HG03066 (cell line): ENCODE data around the gene MEIG1.
"Not testable (repeated sequence)": the region's sequence is repeated elsewhere in the genome, so short reads cannot be mapped to it uniquely, and the experiment has no call there.

Experiments
- ATAC-seq: cut with Tn5 transposase; IDR thresholded peaks from one replicate; pipeline ENCODE4 v1.9.1; 2021; ENCODE audit warnings: low read depth; ENCODE audit not compliant: unreplicated experiment

Gene MEIG1

DNA sequence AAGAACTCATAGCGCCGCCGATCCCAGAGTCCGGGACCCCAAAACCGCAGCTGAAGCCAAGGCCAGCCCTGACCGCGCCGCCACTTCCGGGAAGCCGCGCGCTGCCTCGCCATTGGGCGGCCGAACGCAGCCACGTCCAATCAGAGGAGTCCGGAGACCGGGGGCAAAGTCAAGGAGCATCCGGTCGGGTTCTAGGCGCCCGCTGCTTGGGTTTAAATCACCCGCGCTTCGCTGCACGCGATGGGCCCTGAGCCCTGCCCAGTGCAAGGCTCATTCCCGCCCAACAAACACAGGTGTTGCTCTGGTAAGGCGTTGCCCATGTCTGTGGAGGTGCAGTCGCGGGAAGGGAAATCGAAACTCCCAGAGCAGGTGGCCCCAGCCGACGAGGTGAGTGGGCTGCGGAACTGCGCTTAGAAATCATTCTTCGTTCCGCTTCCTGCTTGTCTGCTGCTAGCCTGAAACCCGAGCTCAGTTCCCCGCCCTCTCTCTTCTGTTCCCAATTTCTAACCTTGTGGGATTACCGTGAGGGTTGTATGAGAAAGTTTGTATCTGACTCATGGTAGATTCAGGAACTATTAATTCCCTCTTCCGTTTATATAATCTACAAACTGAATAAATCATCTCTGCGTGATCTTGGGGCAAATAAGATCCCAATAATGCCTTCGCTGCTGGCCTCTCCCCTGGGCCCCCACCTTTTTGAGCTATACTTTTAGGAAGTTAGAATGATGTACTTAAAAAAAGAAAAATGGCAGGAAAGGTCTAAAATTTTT, 5.0 kb upstream of the MEIG1 start, which contains the start of gene DCLRE1C:
Gene DCLRE1C, minus strand, starts transcription at position 96 of the 770 bp plus-strand sequence. Its CDS starts 86 bp downstream, at position 10.
- ATAC-seq = peak; percentile 63

DNA sequence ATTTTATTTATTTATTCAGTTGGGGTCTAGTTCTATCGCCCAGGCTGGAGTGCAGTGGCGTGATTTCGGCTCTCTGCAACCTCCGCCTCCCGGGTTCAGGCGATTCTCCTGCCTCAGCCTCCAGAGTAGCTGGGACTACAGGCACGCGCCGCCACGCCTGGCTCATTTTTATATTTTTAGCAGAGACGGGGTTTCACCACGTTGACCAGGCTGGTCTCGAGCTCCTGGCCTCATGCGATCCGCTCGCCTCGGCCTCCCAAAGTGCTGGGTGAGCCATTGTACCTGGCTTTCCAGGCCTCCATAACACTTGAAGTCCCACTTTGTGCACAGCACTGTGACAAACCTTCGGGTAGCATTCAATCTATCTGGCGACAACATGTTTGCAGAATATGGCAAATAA, 4.3 kb upstream of the MEIG1 start:
- ATAC-seq = no peak

DNA sequence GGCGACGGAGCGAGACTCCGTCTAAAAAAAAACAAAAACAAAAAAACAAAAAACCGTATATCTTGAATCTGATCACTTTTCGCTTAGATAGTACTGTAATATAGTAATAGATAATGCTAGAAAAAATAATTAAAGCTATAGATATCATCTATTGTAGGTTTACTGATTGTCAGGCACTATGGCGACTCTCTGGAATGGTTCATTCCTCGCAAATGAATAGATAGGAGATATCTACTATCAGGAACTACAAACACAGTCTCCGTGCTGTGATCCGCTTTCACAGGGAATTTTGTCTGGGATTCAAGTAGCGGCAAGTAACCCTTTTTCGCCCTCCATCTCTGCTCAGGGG, 342 bp upstream of the MEIG1 start:
- ATAC-seq = no peak

DNA sequence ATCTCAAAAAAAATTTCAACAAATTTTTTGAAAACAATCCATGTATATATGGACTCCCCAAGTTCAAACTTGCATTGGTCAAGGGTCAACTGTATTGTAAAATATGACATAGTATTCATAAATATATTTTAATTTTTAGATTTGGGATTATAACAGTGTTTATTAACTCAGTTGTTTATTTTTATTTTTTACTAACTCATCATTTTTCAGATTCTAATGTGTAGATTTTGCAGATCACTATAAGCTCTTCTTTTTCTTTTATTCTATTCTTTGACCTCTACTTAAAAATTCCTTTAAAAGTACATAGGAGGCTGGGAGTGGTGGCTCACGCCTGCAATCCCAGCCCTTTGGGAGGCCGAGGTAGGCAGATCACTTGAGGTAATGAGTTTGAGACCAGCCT, 8.7 kb downstream of the MEIG1 start:
- ATAC-seq = no peak

DNA sequence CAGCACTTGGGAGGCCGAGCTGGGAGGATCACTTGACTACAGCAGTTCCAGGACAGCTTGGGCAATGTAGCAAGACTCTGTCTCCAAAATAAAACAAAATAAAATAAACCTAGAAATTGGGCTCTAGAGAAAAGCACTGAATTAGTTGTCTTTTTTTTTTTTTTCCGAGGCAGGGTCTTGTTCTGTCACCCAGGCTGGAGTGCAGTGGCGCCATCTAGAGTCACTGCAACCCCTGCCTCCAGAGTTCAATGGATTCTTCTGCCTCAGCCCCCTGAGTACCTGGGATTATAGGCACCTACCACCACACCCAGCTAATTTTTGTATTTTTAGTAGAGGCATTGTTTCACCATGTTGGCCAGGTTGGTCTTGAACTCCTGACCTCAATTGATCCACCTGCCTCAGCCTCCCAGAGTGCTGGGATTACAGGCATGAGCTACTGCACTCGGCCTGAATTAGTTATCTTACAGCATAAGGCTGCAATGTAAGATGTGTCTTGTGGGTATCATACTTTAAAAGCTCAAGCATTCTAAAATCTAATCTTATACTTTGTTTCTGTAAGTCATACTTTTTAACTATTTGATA, 12.8 kb downstream of the MEIG1 start:
- ATAC-seq = no peak

DNA sequence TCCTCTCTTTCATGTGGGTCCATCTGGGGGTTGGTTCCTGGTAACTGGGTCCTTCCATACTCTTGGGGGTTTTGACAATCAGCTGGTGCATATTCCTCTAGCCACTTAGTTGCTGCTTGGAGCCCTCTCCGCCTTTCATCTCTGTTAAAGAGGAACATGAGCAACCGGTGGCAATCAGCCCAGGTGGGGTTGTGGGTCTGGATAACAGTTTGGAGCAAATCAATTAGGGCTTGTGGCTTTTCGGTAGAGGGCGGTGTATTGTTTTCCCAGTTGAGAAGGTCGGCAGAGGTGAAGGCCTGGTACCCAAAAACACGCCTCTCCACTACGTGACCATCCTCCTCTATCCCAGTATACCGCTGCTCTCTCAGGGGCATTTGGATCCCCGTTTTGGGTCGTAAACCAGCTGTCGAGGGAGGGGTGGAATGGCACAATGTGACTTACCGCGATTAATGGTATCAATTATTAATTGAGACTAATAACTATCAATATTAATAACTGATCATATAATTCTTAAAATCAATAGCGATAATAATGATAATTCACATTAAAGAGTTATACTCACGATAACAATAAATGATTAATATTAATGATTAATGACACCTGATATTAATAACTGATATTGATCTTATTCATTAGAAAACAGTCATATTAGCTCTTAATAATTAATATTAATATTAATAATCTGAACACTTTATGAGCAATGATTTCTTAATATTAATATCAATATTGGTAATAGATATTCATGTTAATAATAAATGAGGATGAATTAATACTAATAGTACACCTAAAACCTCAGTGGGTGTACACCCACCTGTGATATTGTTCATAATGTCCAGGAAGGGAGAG, 15.2 kb downstream of the MEIG1 start:
- not testable (repeated sequence) for ATAC-seq

DNA sequence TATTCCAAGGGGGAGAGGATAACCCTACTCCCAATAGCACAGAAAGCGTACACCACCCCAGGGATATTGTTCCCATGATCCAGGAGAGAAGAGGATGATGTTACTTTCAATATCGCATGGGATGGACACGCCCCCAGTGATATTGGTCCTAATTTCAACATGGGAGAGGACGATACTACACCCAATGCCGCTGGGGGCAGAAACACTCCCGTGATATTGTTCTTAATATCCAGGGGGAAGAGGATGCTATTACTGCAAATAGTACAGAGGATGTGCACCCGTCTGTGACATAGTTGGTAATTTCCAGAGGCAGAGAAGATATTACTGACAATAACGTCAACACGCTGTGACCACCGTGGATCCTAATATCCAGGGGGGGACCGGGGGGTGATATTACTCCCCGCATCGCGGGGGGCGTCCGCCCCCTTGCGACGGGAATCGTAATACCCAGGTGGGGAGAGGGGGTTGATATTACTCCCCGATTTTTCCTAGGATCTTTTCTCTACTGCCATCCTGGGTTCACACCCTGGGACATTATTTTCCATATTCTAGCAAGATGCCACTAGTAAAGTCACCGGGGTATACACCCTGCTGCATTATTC, 16.6 kb downstream of the MEIG1 start:
- no peak for ATAC-seq

DNA sequence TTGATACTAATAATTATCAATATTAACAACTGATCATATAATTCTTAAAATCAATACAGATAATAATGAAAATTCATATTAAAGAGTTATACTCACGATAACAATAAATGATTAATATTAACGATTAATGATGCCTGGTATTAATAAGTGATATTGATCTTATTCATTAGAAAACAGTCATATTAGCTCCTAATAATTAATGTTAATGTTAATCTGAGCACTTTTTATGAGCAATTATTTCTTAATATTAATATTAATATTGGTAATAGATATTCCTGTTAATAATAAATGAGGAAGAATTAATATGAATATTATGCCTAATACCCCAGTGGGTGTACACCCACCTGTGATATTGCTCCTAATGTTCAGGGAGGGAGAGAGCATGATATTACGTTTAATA, 23.6 kb downstream of the MEIG1 start:
- ATAC-seq = no peak

DNA sequence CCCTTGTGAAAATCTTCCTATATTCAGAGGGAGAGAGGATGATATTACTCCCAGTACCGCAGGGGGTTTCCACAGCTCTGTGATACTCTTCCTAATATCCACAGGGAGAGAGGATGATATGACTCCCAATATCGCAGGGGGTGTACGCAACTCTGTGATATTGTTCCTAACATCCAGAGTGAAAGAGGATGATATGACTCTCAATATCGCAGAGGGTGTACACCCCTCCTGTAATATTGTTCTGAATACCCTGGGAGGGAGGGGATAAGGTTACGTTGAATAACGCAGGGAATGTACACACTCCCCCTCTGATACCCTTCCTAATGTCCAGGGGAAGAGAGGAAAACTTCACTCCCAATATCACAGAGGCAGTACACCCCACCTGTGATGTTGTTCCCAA, 30.4 kb downstream of the MEIG1 start:
- not testable (repeated sequence) for ATAC-seq

DNA sequence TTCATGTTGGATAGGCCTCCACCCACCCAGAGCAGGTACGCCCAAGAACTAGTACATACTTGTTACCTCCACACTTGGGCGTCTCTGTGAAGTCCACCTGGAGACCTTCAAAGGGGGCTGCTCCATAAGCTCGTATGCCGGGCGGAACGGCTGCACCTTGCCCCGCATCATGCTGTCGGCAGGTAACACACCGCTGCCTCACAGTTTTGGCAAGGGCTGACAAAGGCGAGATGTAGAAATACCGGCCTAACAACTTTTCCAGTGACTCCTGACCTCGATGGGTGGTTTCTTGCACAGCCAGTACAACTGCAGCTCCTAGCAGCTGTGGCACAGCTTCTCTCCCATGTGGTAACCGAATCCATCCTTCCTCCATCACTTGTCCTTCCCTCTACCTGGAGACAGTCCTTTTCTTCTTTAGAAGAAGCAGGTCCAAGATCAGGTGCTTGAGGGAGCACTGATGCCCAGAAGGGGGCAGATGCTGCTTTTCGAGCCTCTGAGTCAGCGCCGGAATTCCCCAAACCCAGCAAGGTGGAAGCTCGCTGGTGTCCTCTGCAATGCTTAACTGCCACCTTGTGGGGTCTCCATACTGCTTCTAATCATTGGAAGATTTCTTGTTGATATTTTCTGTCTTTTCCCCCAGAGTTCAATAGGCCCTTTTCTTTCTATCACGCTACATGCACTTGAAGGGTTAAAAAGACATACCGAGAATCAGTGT, 32.0 kb downstream of the MEIG1 start:
- ATAC-seq = not testable (repeated sequence)

DNA sequence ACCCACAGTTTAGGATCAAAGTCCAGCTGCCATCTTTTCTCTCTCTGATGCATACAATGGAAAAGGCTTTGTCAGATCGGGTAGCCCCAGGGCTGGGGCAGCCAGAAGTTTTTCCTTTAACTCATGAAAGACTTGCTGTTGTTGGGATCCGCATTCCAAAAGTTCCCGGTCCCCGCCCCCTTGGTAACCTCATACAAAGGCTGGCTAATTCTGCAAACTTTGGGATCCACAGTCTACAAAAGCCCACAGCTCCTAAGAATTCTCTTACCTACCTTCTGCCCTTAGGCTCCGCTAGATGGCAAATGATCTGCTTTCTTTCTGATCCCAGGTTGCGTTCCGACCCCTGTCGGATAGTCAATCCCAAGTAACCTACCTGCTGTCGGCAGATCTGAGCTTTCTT, 33.1 kb downstream of the MEIG1 start:
- not testable (repeated sequence) for ATAC-seq

DNA sequence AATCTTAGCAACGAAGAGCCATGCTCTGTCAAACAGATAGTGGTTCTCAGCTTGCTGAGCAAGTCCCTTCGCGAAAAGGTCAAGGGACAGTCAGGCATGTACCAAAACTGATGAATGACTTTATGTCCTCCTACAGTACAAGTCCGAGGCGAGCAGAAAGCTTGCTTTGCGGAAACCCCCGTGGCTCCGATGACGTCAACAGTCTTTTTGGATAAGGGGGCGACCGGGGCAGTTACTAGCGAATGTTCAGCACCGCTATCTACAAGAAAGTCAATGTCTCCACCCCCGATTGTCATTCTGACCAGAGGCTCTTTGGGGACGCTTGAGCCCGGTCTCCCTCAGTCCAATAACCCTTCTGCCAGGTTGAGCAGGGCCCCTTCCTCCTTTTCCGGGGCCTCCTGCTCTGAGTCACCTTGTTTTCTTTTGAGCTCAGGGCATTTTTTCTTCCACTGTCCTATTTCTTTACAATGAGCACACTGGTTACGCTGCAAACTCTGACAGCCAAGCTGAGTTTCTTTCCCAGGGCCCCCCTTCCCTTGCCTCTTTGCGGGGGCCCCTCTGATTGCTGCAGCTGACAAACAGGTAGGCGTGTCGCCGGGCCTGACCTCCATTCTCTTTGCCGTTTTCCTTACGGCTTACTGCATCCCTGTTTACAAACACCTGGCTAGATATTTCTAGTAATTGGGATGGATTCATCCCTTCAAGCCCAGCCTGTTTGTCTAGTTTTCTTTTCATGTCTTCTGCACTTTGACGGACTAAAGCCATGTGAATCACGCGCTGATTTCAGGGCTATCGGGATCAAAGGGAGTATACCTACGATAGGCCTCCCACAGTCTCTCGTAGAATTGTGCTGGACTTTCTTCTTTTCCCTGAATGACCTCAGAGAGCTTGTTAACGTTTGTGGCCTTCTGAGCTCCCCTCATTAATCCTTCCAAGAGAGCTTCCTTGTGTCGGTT, 34.6 kb downstream of the MEIG1 start:
- not testable (repeated sequence) for ATAC-seq

DNA sequence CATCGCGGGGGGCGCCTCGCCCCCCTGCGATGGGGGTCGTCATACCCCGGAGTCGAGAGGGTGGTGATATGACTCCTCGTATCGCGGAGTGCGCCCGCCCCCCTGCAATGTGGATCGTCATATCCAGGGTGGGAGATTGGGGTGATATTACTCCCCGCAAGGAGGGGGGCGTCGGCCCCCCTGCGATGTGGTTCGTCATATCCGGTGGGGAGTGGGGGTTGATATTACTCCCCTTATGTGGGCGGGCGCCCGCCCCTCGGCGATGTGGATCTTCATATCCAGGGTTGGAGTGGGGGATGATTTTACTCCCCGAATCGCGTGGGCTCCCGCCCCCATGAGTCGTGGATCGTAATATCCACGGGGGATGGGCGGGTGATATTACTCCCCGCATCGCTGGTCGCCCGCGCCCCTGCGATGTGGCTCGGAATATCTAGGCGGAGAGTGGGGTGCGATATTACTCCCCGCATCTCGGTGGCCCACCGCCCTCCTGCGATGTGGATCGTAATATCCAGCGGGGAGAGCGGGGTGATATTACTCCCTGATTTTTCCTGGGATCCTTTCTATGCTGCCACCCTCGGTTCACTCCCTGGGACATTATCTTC, 36.9 kb downstream of the MEIG1 start:
- no peak for ATAC-seq

DNA sequence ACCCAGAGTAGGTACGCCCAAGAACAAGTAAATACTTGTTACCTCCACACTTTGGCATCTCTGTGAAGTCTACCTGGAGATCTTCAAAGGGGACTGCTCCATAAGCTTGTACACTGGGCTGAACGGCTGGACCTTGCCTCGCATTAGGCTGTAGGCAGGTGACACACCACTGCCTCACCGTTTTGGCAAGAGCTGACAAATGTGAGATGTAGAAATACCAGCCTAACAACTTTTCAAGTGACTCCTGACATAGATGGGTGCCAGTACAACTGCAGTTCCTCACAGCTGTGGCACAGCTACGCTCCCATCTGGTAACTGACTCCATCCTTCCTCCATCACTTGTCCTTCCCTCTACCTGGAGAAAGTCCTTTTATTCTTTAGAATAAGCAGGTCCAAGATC, 54.3 kb downstream of the MEIG1 start:
- ATAC-seq = not testable (repeated sequence)

DNA sequence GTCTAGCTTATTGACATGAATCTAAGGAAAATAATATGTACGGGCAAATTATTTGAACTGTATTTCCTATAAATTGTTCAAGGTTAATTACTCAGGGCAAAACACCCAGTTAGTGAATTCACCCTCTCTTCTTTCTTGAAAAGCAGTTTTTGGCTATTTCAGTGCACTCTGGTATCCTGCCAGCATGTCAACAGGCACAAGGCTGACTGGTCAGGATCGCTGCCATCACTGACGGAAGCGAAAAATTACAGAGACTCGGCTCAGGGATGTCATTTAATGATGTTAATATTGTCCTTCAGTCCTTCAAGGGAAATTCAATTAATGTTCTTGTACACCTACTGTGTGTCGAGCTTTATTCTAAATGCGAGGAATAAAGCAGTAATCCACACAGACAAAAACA, 56.3 kb downstream of the MEIG1 start:
- ATAC-seq = no peak

DNA sequence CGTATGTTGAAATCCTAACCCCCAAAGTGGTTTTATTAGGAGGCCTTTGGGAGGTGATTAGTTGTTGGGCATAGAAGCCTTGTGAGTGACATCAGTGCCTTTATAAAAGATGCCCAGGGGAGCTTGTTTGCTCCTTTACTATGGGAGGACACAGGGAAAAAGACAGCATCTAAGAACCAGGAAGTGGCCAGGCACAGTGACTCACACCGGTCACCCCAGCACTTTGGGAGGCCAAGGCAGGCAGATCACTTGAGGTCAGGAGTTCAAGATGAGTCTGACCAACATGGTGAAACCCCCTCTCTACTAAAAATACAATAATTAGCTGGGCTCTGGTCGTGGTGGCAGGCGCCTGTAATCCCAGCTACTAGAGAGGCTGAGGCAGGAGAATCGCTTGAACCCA, 61.8 kb downstream of the MEIG1 start:
- not testable (repeated sequence) for ATAC-seq
